Measurements from ENCODE around the gene PRPH2. TPM values are rescaled to one million over a fixed set of nuclear protein-coding genes. Genes with fewer than 3 reads are reported as not detected.
A peak's percentile ranks its signal among the peaks of the same experiment; 100 is the strongest.
"Not testable (repeated sequence)": the region's sequence is repeated elsewhere in the genome, so short reads cannot be mapped to it uniquely, and the experiment has no call there.

Gene PRPH2
- total and polyA plus RNA-seq, 12 donors: 0.36 to 2.7 (median 0.97) TPM

- H3K27ac ChIP-seq: no peak overlapping the region
- H3K4me1 ChIP-seq: no peaks in the 10 kb centered on the region
- WGBS, 2 donors: 92% methylated on average over 3 of the region's 3 CpGs
- intact Hi-C loops (cut with DNase I): no loop called here
- no peaks in the 10 kb centered on the region for H3K9me3 ChIP-seq
- H3K4me3 ChIP-seq: no peak overlapping the region
- H3K36me3 ChIP-seq: peaks cover 4 to 100% (median 89%) of the 10 kb centered on the region in 9 donors
- H3K27me3 ChIP-seq: no peaks in the 10 kb centered on the region
- no peak for ATAC-seq
- DNase-seq: no peak
- TF ChIP-seq CTCF (IDR thresholded peaks at IDR 0.05): no peak
Observed at GRCh38 chr6:42674780-42675179, 47.6 kb downstream of the PRPH2 start.

GRCh38 chr6:42674368-42674767 is 48.0 kb downstream of the PRPH2 start:
- ATAC-seq, DNase-seq: not testable (repeated sequence)
- 87 to 94% methylated on average over 6 of the region's 6 CpGs for WGBS, 2 donors

GRCh38 chr6:42664718-42665117 is 57.7 kb downstream of the PRPH2 start:
- 96 to 99% methylated on average over 2 of the region's 2 CpGs for whole genome bisulfite sequencing, 2 donors
- no peak for ATAC-seq
- TF ChIP-seq CTCF (IDR thresholded peaks at IDR 0.05): no peak
- DNase-seq: no peak
- Histone ChIP-seq H3K27me3 (no peaks in the 10 kb centered on the region), H3K27ac (no peak overlapping the region), H3K4me1 (no peaks in the 10 kb centered on the region), H3K4me3 (no peak overlapping the region), H3K9me3 (no peaks in the 10 kb centered on the region), H3K36me3 (peaks cover 0 to 97% (median 57%) of the 10 kb centered on the region in 9 donors)
- intact Hi-C loops (cut with DNase I): loop anchor here in 7 of 10 donors (5.0 to 10.0 kb wide), 5 partner anchors 60 to 233 kb away; partner anchors contain the start of genes RPL7L1 (in 7 of the 7) and PRPH2 (in 2 of the 7)

More at GRCh38 chr6:42674368-42674767, 48.0 kb downstream of the PRPH2 start:
- H3K36me3 ChIP-seq: peaks cover 4 to 100% (median 89%) of the 10 kb centered on the region in 9 donors
- H3K4me3 ChIP-seq; H3K27me3 ChIP-seq; H3K4me1 ChIP-seq; intact Hi-C loops (cut with DNase I); H3K9me3 ChIP-seq; H3K27ac ChIP-seq: not testable (repeated sequence)

- 1 to 2% methylated on average over 5 of the region's 5 CpGs for WGBS, 2 donors
- peak; percentile 81 to 95 (median 91) for TF ChIP-seq CTCF (IDR thresholded peaks at IDR 0.05)
Observed at GRCh38 chr6:42661540-42662153, 60.8 kb downstream of the PRPH2 start.

GRCh38 chr6:42659806-42660205 is 62.6 kb downstream of the PRPH2 start:
- Histone ChIP-seq H3K4me3 (no peak overlapping the region), H3K9me3 (no peaks in the 10 kb centered on the region), H3K27me3 (no peaks in the 10 kb centered on the region), H3K4me1 (no peaks in the 10 kb centered on the region), H3K36me3 (peaks cover 0 to 97% (median 66%) of the 10 kb centered on the region in 9 donors), H3K27ac (no peak overlapping the region)
- no peak for TF ChIP-seq CTCF (IDR thresholded peaks at IDR 0.05)
- intact Hi-C loops (cut with DNase I): loop anchor here in 8 of 10 donors (2.0 to 10.0 kb wide), 7 partner anchors 65 to 239 kb away; partner anchors contain the start of genes RPL7L1 (in 7 of the 8) and PRPH2 (in 2 of the 8)
- DNase-seq (no peak), ATAC-seq (no peak)
- WGBS, 2 donors: 25 to 31% methylated on average over 1 of the region's 1 CpG

More at GRCh38 chr6:42661540-42662153, 60.8 kb downstream of the PRPH2 start:
- Histone ChIP-seq H3K9me3 (no peaks in the 10 kb centered on the region), H3K4me1 (no peaks in the 10 kb centered on the region), H3K36me3 (peaks cover 0 to 97% (median 65%) of the 10 kb centered on the region in 9 donors), H3K27me3 (no peaks in the 10 kb centered on the region), H3K27ac (no peak overlapping the region), H3K4me3 (no peak overlapping the region)
- intact Hi-C loops (cut with DNase I): loop anchor here (1.0 to 10.0 kb wide), 10 partner anchors 63 to 237 kb away; partner anchors contain the start of genes RPL7L1 (in 7 of the 10) and PRPH2 (in 2 of the 10)
- peak; percentile 68 to 81 for DNase-seq
- peak in 7 of 8 donors; percentile 61 to 90 (median 82) for ATAC-seq
